GM12875 (cell line): ENCODE results near the gene SRSF10.

Experiments used
- H3K4me3 ChIP-seq: one replicate; pipeline ENCODE4 v1.5.1; 2011; ENCODE audit warnings: low read depth, low read length, control low read depth
- TF ChIP-seq, protein P1 (sequence below): IDR thresholded peaks from 2 replicates; pipeline ENCODE4 v1.5.1; 2011; ENCODE audit warnings: low read depth, mild to moderate bottlenecking, control low read depth, inconsistent platforms, low read length, moderate library complexity, borderline replicate concordance; ENCODE audit not compliant: insufficient read depth

The SRSF10 gene

DNA sequence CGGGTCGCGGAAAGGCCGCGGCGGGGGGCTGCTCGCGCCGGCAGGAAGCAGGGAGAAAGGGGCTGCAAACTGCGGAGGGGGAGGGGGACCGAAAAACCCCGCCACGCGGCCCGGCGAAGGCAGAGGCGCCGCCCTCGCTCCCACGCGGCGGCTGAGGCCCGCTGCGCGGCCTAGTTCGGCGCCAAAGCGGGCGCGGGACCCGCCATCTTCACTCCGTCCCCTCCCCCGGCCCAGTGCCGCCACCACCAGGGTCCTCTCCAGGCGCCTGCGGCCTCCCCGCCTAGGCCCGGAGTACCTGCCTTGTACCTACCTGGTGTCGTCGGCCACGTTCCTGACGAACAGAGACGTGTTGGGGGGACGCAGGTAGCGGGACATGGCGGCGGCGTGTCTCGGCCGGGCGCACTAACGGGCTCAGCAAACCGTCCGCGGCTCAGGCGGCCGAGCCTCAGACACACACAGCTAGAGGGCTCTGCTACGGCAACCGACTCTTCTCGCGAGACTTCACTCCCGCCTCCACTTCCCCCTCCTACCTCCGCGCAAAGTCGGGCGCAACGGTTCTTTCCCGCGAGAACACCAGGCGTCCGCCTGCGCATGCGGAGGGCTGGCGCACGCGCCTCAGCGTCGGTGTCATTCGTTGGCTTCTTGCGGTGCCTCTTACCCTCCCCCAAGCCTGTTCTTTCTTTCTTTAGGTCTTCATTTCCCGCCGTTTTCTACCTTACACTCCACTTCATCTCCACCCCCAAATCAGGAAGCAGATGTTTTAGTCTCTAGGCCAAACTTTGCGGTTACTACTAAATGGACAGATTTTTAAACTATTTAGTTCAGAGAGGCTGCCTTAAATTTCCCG lies at the start of gene SRSF10:
Gene SRSF10 (minus strand): TSS at position 447 of the 847 bp plus-strand sequence. CDS start 72 bp downstream, at position 375.
- peak within 1 kb of the TSS; percentile 99 for H3K4me3 ChIP-seq
- TF ChIP-seq, protein P1, sequence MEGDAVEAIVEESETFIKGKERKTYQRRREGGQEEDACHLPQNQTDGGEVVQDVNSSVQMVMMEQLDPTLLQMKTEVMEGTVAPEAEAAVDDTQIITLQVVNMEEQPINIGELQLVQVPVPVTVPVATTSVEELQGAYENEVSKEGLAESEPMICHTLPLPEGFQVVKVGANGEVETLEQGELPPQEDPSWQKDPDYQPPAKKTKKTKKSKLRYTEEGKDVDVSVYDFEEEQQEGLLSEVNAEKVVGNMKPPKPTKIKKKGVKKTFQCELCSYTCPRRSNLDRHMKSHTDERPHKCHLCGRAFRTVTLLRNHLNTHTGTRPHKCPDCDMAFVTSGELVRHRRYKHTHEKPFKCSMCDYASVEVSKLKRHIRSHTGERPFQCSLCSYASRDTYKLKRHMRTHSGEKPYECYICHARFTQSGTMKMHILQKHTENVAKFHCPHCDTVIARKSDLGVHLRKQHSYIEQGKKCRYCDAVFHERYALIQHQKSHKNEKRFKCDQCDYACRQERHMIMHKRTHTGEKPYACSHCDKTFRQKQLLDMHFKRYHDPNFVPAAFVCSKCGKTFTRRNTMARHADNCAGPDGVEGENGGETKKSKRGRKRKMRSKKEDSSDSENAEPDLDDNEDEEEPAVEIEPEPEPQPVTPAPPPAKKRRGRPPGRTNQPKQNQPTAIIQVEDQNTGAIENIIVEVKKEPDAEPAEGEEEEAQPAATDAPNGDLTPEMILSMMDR = peak; percentile 20; the same call in 1 of the 2 replicates

DNA sequence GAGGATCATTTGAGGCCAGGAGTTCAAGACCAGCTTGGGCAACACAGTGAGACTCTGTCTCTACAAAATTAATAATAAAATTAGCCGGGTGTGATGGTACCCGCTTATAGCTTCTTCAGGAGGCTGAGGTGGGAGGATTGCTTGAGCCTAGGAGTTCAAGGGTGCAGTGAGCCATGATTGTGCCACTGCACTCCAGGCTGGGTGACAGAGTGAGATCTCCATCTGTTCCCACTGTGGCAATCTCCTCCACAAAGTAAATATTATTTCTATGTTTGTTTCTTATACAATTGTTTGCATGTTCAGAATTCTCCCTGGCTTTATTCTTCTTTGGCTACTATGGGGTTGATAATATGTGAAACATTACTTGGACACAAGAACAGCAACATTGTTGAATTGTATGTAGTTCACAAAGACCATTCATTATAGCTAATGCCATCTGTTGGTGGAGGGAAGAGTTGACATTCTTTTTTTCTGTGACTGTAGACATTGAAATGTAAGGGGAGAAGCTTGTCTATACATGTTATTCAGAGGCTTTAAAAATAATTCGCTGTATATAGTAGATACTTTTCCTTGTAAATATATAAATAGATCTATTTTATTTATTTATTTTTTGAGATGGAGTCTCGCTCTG lies 47.8 kb upstream of the SRSF10 start:
- TF ChIP-seq, protein P1 = peak; percentile 39; the same call in 1 of the 2 replicates
- no peak overlapping the region for H3K4me3 ChIP-seq

DNA sequence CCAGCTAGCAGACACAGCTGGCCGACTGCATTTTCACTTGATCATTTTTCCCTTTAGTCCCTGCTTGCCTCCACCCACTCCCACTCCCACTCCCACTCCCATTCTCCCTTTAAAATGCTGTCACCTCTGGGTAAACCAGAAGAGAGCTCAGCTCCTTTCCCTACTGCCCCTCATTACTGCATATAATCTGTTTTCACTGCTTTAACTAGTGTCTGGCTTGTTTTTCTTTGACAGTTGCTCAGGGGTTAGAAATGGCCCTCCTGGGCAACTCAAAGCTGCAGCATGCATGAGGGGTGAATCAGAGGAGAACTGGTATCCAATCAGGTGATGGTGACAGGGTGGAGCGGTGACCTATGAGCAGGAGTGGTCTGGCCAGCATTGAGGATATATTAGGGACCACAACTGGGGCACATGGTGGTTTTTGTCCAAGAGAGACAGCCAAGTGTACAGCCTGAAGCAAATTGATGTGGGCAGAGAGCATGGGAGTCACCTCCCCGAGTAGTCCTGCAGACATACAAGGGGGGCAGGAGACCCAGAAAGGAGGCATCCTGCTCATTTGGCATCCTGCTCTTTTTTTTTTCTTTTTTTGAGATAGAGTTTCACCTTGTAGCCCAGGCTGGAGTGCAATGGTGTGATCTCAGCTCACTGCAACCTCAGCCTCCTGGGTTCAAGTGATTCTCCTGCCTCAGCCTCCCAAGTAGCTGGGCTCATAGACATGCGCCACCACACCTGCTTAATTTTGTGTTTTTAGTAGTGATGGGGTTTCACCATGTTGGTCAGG lies 42.6 kb upstream of the SRSF10 start:
- no peak overlapping the region for H3K4me3 ChIP-seq
- TF ChIP-seq, protein P1 = no peak

DNA sequence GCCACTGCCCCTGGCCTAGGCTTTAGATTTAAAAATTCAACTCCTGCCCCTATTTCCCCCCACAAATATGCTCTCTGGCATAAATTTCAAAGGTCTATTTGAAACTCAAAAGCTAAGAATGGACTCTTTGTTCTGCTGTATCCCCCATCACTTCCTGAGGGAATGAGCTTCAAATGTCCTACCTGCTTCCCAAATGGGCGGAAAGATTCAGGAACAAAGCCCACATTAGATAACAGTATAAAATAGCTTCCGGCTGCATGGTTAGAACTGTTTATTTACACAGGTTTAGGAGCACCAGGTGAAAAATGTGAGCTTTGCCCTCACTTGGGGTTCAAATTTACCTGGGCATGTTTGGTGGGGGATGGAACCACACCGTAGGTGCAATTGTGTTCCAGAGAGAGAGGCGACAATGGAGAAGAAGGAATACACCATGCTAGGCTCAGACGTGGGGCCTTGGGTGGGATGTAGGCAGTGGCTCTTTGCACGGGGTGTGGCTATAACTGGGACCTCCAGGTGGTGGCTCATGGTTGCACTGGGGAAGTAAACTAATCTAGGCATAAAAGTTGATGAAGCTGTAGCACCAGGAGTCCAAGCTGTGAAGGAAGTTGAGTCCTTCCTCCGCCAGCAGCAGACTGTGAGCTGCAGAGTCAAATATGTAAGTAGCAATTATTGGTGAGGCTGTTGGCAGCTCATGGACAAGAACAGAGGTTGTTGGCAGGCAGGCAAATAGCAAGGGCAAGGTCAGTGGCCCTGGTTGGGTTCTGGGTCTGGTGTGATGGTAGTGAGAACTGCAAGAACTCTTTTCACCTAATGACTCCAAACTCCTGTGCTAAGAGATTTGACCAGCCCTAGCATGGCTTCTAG lies 41.5 kb upstream of the SRSF10 start:
- H3K4me3 ChIP-seq = no peak overlapping the region
- TF ChIP-seq, protein P1 = no peak

DNA sequence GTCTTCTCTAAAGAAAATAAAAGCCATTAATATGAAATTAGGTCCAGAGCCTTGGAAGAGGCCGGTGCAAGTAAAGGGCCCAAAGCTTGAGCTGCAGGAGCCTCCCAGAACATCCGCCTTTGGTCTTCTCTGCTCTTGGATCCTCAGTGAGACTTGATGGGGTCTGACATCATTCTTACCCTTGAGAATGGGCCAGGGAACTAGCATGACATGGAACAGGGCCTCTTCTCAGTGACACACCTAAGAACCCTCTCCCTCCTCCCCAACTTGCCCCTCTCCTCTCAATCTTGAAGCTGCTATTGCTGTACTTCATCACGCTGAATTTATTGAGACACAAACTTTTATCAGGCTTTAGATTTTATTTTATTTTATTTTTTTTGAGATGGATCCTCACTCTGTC lies 40.3 kb upstream of the SRSF10 start:
- TF ChIP-seq, protein P1 = no peak
- H3K4me3 ChIP-seq = no peak overlapping the region

DNA sequence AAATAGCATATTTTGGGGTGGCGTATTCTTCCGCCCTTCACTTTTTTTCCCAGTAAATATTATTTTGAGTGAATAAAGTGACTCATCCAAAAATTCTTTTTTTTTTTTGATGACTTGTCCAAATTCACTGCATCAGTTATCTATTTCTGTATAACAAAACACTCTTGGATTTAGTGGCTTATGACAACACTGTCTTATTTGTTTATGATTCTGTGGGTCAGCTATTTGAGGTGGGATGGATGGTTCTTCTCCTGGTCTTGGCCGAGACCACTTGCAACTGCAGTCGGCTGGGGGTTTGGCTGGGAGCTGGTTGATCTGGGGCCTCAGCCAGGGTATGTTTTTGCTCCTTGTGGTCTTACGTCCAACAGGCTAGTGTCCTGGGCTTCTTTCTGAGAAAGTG lies 39.9 kb upstream of the SRSF10 start:
- TF ChIP-seq, protein P1 = no peak
- H3K4me3 ChIP-seq = no peak overlapping the region
